GM12878 (cell line): ENCODE results near the gene HIVEP3. TPM values are rescaled to one million over a fixed set of nuclear protein-coding genes. Genes with fewer than 3 reads are reported as not detected.

Experiments used
- ATAC-seq: fragments of 200-7000 bp; cut with Tn5 transposase; 3 replicates; pipeline ENCODE4 v1.9.1; 2020; ENCODE audit warnings: mild to moderate bottlenecking, moderate library complexity
- BruUV-seq: library from RNA; stranded (reverse); fragments of 400-500 nt; replicated peaks from 2 replicates; lab custom pipeline; 2021; lab: Mats Ljungman, UMichigan
- CTCF ChIA-PET: fragments of 300-600 bp; sonication (Branson Sonifier 250); formaldehyde crosslinking; extraction: SDS; loops from one replicate; lab custom pipeline; 2021; ENCODE audit warnings: inconsistent platforms; lab: Yijun Ruan, JAX
- POLR2A ChIA-PET: fragments of 350-600 bp; formaldehyde crosslinking; extraction: SDS; loops from one replicate; lab custom pipeline; 2021; ENCODE audit warnings: inconsistent platforms; lab: Charles Lee
- RAD21 ChIA-PET: fragments of 300-600 bp; sonication (Branson Sonifier 250); formaldehyde crosslinking; loops from one replicate; lab custom pipeline; 2023; ENCODE audit warnings: antibody characterized with exemption; ENCODE audit not compliant: unreplicated experiment; lab: Charles Lee
- SMC1A ChIA-PET: fragments of 300-600 bp; sonication (Branson Sonifier 250); formaldehyde crosslinking; loops from one replicate; lab custom pipeline; 2023; ENCODE audit not compliant: unreplicated experiment, uncharacterized antibody; lab: Charles Lee
- DNase-seq: peaks from one replicate; pipeline ENCODE4 v3.0.0-alpha.2; 2011; ENCODE audit warnings: low read depth, low spot score
- FAIRE-seq: peaks from 3 replicates; lab custom pipeline; 2011; peaks lifted over from hg19 to GRCh38; lab: Jason Lieb, UNC
- H2AFZ ChIP-seq: 2 replicates; pipeline ENCODE4 v1.6.0; 2011; ENCODE audit warnings: low read depth, low read length, control low read depth; ENCODE audit not compliant: control insufficient read depth
- H3K27ac ChIP-seq: 2 replicates; pipeline ENCODE4 v1.5.1; 2011; ENCODE audit warnings: control low read depth; ENCODE audit not compliant: control insufficient read depth, insufficient read depth
- H3K27me3 ChIP-seq, 2 experiments: replicated peaks in 1 of 2; 2 replicates each; pipeline versions ENCODE4 v1.6.0 to v1.6.1; 2011; ENCODE audit warnings: low read length in 1 of 2; ENCODE audit not compliant: control insufficient read depth in 2 of 2, insufficient read depth in 2 of 2
- H3K36me3 ChIP-seq, 2 experiments: 2 replicates each; pipeline ENCODE4 v1.5.1; 2011; ENCODE audit warnings: low read length in 1 of 2; ENCODE audit not compliant: control insufficient read depth in 2 of 2, insufficient read depth in 2 of 2
- H3K4me1 ChIP-seq: 2 replicates; pipeline ENCODE4 v1.6.1; 2011; ENCODE audit warnings: mild to moderate bottlenecking, low read length, moderate library complexity, mixed read lengths; ENCODE audit not compliant: control insufficient read depth, insufficient read depth
- H3K4me2 ChIP-seq: 2 replicates; pipeline ENCODE4 v1.6.0; 2011; ENCODE audit warnings: control low read depth; ENCODE audit not compliant: control insufficient read depth, insufficient read depth
- H3K4me3 ChIP-seq: fragments of 200-600 bp; sonication (generic); 2 replicates; pipeline ENCODE4 v1.5.1; 2016
- H3K79me2 ChIP-seq: 2 replicates; pipeline ENCODE4 v1.6.0; 2011; ENCODE audit warnings: low read length; ENCODE audit not compliant: control insufficient read depth, insufficient read depth
- H3K9ac ChIP-seq: 2 replicates; pipeline ENCODE4 v1.8.0; 2011; ENCODE audit warnings: low read length, control low read depth, mixed read lengths; ENCODE audit not compliant: control insufficient read depth, insufficient read depth
- H3K9me3 ChIP-seq: replicated peaks from 3 replicates; pipeline ENCODE4 v1.5.1; 2011; ENCODE audit warnings: mild to moderate bottlenecking, low read length; ENCODE audit not compliant: control insufficient read depth, insufficient read depth
- H4K20me1 ChIP-seq: 2 replicates; pipeline ENCODE4 v1.6.0; 2011; ENCODE audit not compliant: control insufficient read depth, insufficient read depth
- ATF3 ChIP-seq: IDR thresholded peaks from 2 replicates; pipeline ENCODE4 v1.6.1; 2011; ENCODE audit warnings: low read depth, mild to moderate bottlenecking, low read length, moderate library complexity, borderline replicate concordance; ENCODE audit errors: extremely low read depth
- BRCA1 ChIP-seq: IDR thresholded peaks from 2 replicates; pipeline ENCODE4 v1.6.1; 2011; ENCODE audit warnings: low read depth, low read length, improper control_type of control experiment
- CEBPZ ChIP-seq: fragments of 150-350 bp; IDR thresholded peaks from 2 replicates; pipeline ENCODE4 v1.6.1; 2016; ENCODE audit warnings: low read depth, low read length
- FOS ChIP-seq: IDR thresholded peaks from 3 replicates; pipeline ENCODE4 v1.6.1; 2011; ENCODE audit warnings: borderline replicate concordance; ENCODE audit not compliant: insufficient read length; ENCODE audit errors: extremely low read depth
- FOXM1 ChIP-seq: IDR thresholded peaks from 2 replicates; pipeline ENCODE4 v1.6.1; 2012; ENCODE audit warnings: low read depth, mild to moderate bottlenecking, inconsistent platforms, low read length, moderate library complexity
- PML ChIP-seq: IDR thresholded peaks from 2 replicates; pipeline ENCODE4 v1.6.1; 2012; ENCODE audit warnings: low read length, inconsistent platforms
- POU2F2 ChIP-seq: IDR thresholded peaks from 3 replicates; pipeline ENCODE4 v1.6.1; 2011; ENCODE audit warnings: low read depth, mild to moderate bottlenecking, low read length, borderline replicate concordance
- RCOR1 ChIP-seq: conservative IDR thresholded peaks from 2 replicates; pipeline ENCODE4 v1.6.1; 2012; ENCODE audit warnings: low read depth, low read length, improper control_type of control experiment
- SUZ12 ChIP-seq: fragments of 200-600 bp; sonication (generic); IDR thresholded peaks from one replicate; pipeline ENCODE4 v1.6.1; 2018; ENCODE audit warnings: antibody characterized with exemption, mild to moderate bottlenecking; ENCODE audit not compliant: unreplicated experiment
- TCF3 ChIP-seq: IDR thresholded peaks from 2 replicates; pipeline ENCODE4 v1.6.1; 2012; ENCODE audit warnings: low read depth, mild to moderate bottlenecking, low read length, borderline replicate concordance; ENCODE audit not compliant: insufficient read depth
- ZZZ3 ChIP-seq: IDR thresholded peaks from 2 replicates; pipeline ENCODE4 v1.6.1; 2011; ENCODE audit warnings: low read depth; ENCODE audit not compliant: control insufficient read depth, insufficient read length
- WGBS: methylation state at CpG from one replicate; pipeline ENCODE4 v1.1.6; 2016; ENCODE audit warnings: low lambda C conversion rate; ENCODE audit not compliant: insufficient replicate concordance, insufficient coverage; ENCODE audit errors: missing lambda C conversion rate; 5-methylcytosine and 5-hydroxymethylcytosine counted together
- in situ Hi-C: fragments of 300-500 bp; cut with MboI; formaldehyde crosslinking; loops from 9 replicates; pipeline ENCODE4 v1.14.3; 2018; ENCODE audit warnings: mixed read lengths
- intact Hi-C: fragments of 100-400 bp; cut with micrococcal nuclease; formaldehyde crosslinking; loops from one replicate; pipeline ENCODE4 v1.14.2; 2022; ENCODE audit not compliant: unreplicated experiment
- polyA plus RNA-seq, 11 experiments: library from polyadenylated mRNA; depleted of rRNA in 4 of 11; unstranded in 6 of 11; stranded (reverse) in 5 of 11; fragments of >200 nt; fragmentation: Nextera tagmentation in 4 of 11; fragmentation: Illumina TruSeq in 1 of 11; extraction: Ambion mirVana in 4 of 11; extraction: Trizol in 1 of 11; gene quantifications; 1 replicate in 1 of 11; 2 replicates in 10 of 11; pipeline versions ENCODE4 v1.2.1 to v1.2.3, GENCODE V29; 2011 to 2016; ENCODE audit warnings: inconsistent platforms in 2 of 11, missing spikeins in 2 of 11, low read depth in 1 of 11
- total RNA-seq, 4 experiments: library from RNA; depleted of rRNA in 3 of 4; stranded (reverse); fragments of >200 nt in 3 of 4; fragmentation: Illumina TruSeq in 1 of 4; extraction: Trizol in 1 of 4; gene quantifications; 2 replicates each; pipeline versions ENCODE4 v1.2.1 to v1.2.3, GENCODE V29; 2013 to 2021

The HIVEP3 gene
- total and polyA plus RNA-seq, 10 of the 15 experiments (the other 5 are each of a cell fraction or from before 2014, with no cell fraction given): 1.8 to 13.6 (median 3.8) TPM

- ChIA-PET CTCF (no interaction called here), POLR2A (interaction anchor here (0.6 kb wide), 1 partner anchor 17 kb away, joined by 4 read pairs; no protein-coding TSS in a partner anchor), RAD21 (interaction anchor here (14.9 kb wide), 1 partner anchor 55 kb away, joined by 262 read pairs; no protein-coding TSS in a partner anchor), SMC1A (interaction anchor here (1.6 to 1.8 kb wide), 2 partner anchors 17 to 42 kb away, joined by 5 to 6 read pairs; no protein-coding TSS in a partner anchor)
- no peaks in the 10 kb centered on the region for H3K36me3 ChIP-seq
- no peak for DNase-seq
- whole genome bisulfite sequencing: 96% methylated on average over 8 of the region's 8 CpGs
- H3K27me3 ChIP-seq: no peaks in the 10 kb centered on the region
- intact Hi-C loops: no loop called here
- no peak for FAIRE-seq
- no peak overlapping the region for H3K27ac ChIP-seq
- H3K4me3 ChIP-seq: no peak overlapping the region
- H3K79me2 ChIP-seq: no peaks in the 10 kb centered on the region; the same call in 1 of the 2 replicates
- H3K4me2 ChIP-seq: no peak overlapping the region
- H3K9ac ChIP-seq: no peak overlapping the region
- H3K9me3 ChIP-seq: no peaks in the 10 kb centered on the region
- no peaks in the 10 kb centered on the region for H4K20me1 ChIP-seq
- no TSS peak for BruUV-seq
- TF ChIP-seq ATF3 (no peak), CEBPZ (no peak), FOXM1 (no peak), BRCA1 (no peak), ZZZ3 (no peak), RCOR1 (no peak), SUZ12 (no peak), TCF3 (no peak), FOS (no peak), PML (no peak), POU2F2 (no peak)
- no peak for ATAC-seq
- peaks cover 38% of the 10 kb centered on the region for H3K4me1 ChIP-seq
- in situ Hi-C loops: no loop called here
- H2AFZ ChIP-seq: no peak overlapping the region
These were observed 203.2 kb downstream of the HIVEP3 start for GRCh38 chr1:41715441-41716095.
